AG20443 (cell line): ENCODE data around the gene EIF4H.
A peak's percentile ranks its signal among the peaks of the same experiment; 100 is the strongest.
"Not testable (repeated sequence)": the region's sequence is repeated elsewhere in the genome, so short reads cannot be mapped to it uniquely, and the experiment has no call there.

ENCODE experiments used
- DNase-seq: peaks from one replicate; pipeline ENCODE4 v3.0.0; 2012; ENCODE audit warnings: low spot score, mixed read lengths

Gene EIF4H

GRCh38 chr7:74224907-74225306 lies 50.8 kb downstream of the EIF4H start:
- not testable (repeated sequence) for DNase-seq

GRCh38 chr7:74225400-74225799 lies 51.2 kb downstream of the EIF4H start:
- peak; percentile 4 for DNase-seq

GRCh38 chr7:74226633-74227032 lies 52.5 kb downstream of the EIF4H start:
- DNase-seq, result peak; percentile 2

- peak; percentile 10 for DNase-seq
Measured at GRCh38 chr7:74228951-74229900, 55.1 kb downstream of the EIF4H start.

- peak; percentile 2 for DNase-seq
Measured at GRCh38 chr7:74230446-74231231, 56.5 kb downstream of the EIF4H start.

- peak; percentile 3 for DNase-seq
Measured at GRCh38 chr7:74231232-74231590, 57.1 kb downstream of the EIF4H start.

GRCh38 chr7:74233655-74234285 lies 59.6 kb downstream of the EIF4H start:
- no peak for DNase-seq

- no peak for DNase-seq
Measured at GRCh38 chr7:74235518-74236268, 61.5 kb downstream of the EIF4H start.

- no peak for DNase-seq
Measured at GRCh38 chr7:74236284-74236683, 62.1 kb downstream of the EIF4H start.

GRCh38 chr7:74240482-74240881 lies 66.3 kb downstream of the EIF4H start:
- DNase-seq, result no peak

- DNase-seq, result no peak
Measured at GRCh38 chr7:74242122-74242443, 67.9 kb downstream of the EIF4H start.

- no peak for DNase-seq
Measured at GRCh38 chr7:74246497-74246896, 72.3 kb downstream of the EIF4H start.
